Measurements from ENCODE around the gene IGIP. TPM values are rescaled to one million over a fixed set of nuclear protein-coding genes. Genes with fewer than 3 reads are reported as not detected.

The IGIP gene
- total RNA-seq: 10 to 100 TPM in 1 of 2 donors, 1 to 10 TPM in 1; 4.1 to 11.8 TPM
- 1 to 10 TPM; 2.3 to 3.3 TPM for polyA plus RNA-seq

DNA sequence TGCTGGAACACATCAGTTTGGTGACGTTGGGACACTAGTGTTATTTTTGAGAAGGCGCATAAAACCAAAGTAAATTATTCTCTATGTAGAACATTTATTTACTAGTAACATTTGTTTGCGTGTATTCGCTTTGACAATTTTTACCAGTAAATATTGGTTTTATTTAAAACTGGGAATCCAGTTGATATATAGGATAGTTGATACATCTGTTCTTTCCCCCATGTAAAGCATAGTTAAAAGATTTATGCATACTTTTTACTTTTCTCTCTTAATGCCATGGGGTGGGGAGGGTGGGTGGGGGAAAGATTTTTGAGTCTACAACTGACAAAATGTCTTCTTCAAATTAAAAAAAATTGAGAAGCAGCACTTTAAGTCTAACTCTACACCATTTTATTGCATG is at the start of gene IGIP:
IGIP (plus strand) TSS at position 301 of the 400 bp plus-strand sequence. CDS start 2,540 bp downstream, outside the sequence.
- Histone ChIP-seq H3K9ac (ENCODE audit: low read depth in 1 of 2, low read length in 2 of 2) (no peak within 1 kb of the TSS), H3K4me3 (ENCODE audit: low read depth in 1 of 3, low read length in 3 of 3) (no peak within 1 kb of the TSS), H3K4me1 (ENCODE audit: control insufficient read depth in 4 of 4, insufficient read depth in 4 of 4, low read length in 3 of 4) (peaks cover 4 to 21% (median 7%) of the 10 kb centered on the region in 4 donors), H3K9me3 (ENCODE audit: control insufficient read depth in 4 of 4, low read length in 3 of 4) (no peaks in the 10 kb centered on the region), H3K36me3 (ENCODE audit: control insufficient read depth in 4 of 4, insufficient read depth in 3 of 4, low read depth in 1 of 4, low read length in 3 of 4) (no peaks in the 10 kb centered on the region), H3K27me3 (ENCODE audit: control insufficient read depth in 4 of 4, insufficient read depth in 4 of 4, low read length in 3 of 4) (no peaks in the 10 kb centered on the region), H3K27ac (ENCODE audit: low read depth in 1 of 2, low read length in 2 of 2) (no peak within 1 kb of the TSS)
- 96% methylated on average over 4 of the region's 4 CpGs for WGBS
- TF ChIP-seq RAD21 (IDR thresholded peaks at IDR 0.05) (no peak), SP1 (IDR thresholded peaks at IDR 0.05) (no peak), HNF4G (IDR thresholded peaks at IDR 0.05) (no peak), RXRA (IDR thresholded peaks at IDR 0.05) (no peak), EGR1 (IDR thresholded peaks at IDR 0.05; ENCODE audit: low read depth in 2 of 2) (no peak), ZBTB33 (IDR thresholded peaks at IDR 0.05) (no peak), HNF4A (conservative IDR thresholded peaks at IDR 0.05) (no peak), TAF1 (conservative IDR thresholded peaks at IDR 0.05) (no peak), GABPA (IDR thresholded peaks at IDR 0.05 in 1 of 2, conservative IDR thresholded peaks at IDR 0.05 in 1 of 2) (no peak), ATF3 (IDR thresholded peaks at IDR 0.05) (no peak), FOXA2 (IDR thresholded peaks at IDR 0.05) (no peak)
- TF ChIP-seq, protein P1, sequence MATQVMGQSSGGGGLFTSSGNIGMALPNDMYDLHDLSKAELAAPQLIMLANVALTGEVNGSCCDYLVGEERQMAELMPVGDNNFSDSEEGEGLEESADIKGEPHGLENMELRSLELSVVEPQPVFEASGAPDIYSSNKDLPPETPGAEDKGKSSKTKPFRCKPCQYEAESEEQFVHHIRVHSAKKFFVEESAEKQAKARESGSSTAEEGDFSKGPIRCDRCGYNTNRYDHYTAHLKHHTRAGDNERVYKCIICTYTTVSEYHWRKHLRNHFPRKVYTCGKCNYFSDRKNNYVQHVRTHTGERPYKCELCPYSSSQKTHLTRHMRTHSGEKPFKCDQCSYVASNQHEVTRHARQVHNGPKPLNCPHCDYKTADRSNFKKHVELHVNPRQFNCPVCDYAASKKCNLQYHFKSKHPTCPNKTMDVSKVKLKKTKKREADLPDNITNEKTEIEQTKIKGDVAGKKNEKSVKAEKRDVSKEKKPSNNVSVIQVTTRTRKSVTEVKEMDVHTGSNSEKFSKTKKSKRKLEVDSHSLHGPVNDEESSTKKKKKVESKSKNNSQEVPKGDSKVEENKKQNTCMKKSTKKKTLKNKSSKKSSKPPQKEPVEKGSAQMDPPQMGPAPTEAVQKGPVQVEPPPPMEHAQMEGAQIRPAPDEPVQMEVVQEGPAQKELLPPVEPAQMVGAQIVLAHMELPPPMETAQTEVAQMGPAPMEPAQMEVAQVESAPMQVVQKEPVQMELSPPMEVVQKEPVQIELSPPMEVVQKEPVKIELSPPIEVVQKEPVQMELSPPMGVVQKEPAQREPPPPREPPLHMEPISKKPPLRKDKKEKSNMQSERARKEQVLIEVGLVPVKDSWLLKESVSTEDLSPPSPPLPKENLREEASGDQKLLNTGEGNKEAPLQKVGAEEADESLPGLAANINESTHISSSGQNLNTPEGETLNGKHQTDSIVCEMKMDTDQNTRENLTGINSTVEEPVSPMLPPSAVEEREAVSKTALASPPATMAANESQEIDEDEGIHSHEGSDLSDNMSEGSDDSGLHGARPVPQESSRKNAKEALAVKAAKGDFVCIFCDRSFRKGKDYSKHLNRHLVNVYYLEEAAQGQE (IDR thresholded peaks at IDR 0.05): no peak
- DNase-seq (ENCODE audit: low spot score): no peak

DNA sequence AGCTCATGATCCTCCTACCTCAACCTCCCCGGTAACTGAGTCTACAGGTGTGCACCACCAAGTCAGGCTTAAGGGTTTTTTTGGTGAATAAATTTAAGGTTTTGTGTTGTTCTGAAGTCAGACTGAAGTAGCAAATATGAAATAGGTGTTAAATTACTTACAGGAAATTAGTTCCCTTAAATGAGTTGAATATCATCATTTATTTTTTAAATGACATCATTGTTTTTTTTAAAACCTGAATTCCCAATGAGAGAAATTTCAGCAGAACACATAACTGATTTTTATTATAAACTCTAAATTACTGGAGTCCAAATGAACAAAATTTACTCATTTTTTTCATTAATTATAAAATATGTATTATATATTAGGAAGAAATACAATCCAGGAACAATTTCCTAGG is 49.6 kb upstream of the IGIP start:
- Histone ChIP-seq H3K27ac (ENCODE audit: low read depth in 1 of 2, low read length in 2 of 2) (no peak overlapping the region), H3K27me3 (ENCODE audit: control insufficient read depth in 4 of 4, insufficient read depth in 4 of 4, low read length in 3 of 4) (no peaks in the 10 kb centered on the region), H3K36me3 (ENCODE audit: control insufficient read depth in 4 of 4, insufficient read depth in 3 of 4, low read depth in 1 of 4, low read length in 3 of 4) (no peaks in the 10 kb centered on the region), H3K9ac (ENCODE audit: low read depth in 1 of 2, low read length in 2 of 2) (no peak overlapping the region), H3K4me1 (ENCODE audit: control insufficient read depth in 4 of 4, insufficient read depth in 4 of 4, low read length in 3 of 4) (peaks cover 0 to 3% (median 1%) of the 10 kb centered on the region in 4 donors), H3K4me3 (ENCODE audit: low read depth in 1 of 3, low read length in 3 of 3) (no peak overlapping the region), H3K9me3 (ENCODE audit: control insufficient read depth in 4 of 4, low read length in 3 of 4) (no peaks in the 10 kb centered on the region)
- no peak for DNase-seq (ENCODE audit: low spot score)
- TF ChIP-seq MAX (IDR thresholded peaks at IDR 0.05) (no peak), ZBTB33 (IDR thresholded peaks at IDR 0.05) (no peak), FOXA1 (IDR thresholded peaks at IDR 0.05) (no peak), JUND (IDR thresholded peaks at IDR 0.05) (no peak), GABPA (IDR thresholded peaks at IDR 0.05 in 1 of 2, conservative IDR thresholded peaks at IDR 0.05 in 1 of 2) (no peak), RXRA (IDR thresholded peaks at IDR 0.05) (no peak), TAF1 (conservative IDR thresholded peaks at IDR 0.05) (no peak), HNF4A (conservative IDR thresholded peaks at IDR 0.05) (no peak)
- WGBS: 95% methylated on average over 1 of the region's 1 CpG

Data from liver (tissue), 9 donors.